NCI-H146 treated with DMSO at 0.1 percent for 48 hours (cell line): ENCODE data around the gene GUF1.
A peak's percentile ranks its signal among the peaks of the same experiment; 100 is the strongest.
"Not testable (repeated sequence)": the region's sequence is repeated elsewhere in the genome, so short reads cannot be mapped to it uniquely, and the experiment has no call there.

ENCODE experiments used
- DNase-seq: peaks from one replicate; lab custom pipeline; 2025; ENCODE audit not compliant: unreplicated experiment; lab: John Stamatoyannopoulos, UW

The GUF1 gene

DNA sequence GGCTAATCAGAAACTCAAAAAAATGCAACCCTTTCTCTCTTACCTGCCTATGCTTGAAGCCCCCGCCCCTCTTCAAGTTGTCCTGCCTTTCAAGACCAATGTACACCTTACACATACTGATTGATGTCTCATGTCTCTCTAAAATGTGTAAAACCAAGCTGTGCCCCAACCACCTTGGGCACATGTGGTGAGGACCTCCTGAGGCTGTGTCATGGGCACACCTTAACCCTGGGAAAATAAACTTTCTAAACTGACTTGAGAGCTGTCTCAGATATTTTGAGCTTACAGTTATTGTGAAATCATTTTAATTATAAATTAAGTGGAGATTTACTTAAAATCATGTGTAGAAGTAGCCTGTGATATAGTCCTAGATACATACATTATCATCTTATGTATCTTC is 22.2 kb downstream of the GUF1 start:
- DNase-seq = no peak

GRCh38 chr4:44701037-44701436 is 22.8 kb downstream of the GUF1 start:
- DNase-seq = no peak

- no peak for DNase-seq
Measured at GRCh38 chr4:44704673-44705072, 26.5 kb downstream of the GUF1 start.

GRCh38 chr4:44713125-44713524 is 34.9 kb downstream of the GUF1 start:
- no peak for DNase-seq

DNA sequence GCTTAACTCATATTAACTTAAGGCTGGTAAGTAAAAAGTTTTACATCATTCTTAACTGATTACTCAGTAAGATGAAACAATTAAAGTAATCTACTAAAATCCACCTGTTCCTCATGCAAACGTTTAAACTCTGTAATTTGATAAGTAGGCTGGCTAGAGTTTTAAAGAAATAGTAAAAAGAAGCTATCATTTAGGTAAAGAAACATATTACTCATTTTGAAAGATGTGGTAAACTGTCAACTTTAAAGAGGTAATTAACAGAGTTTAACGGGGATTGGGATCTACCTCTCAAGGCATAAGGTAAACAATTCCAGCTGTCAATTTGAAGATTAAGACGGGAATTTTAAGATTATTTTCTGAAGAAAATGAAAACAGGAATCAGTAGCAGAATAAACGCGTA is 38.4 kb downstream of the GUF1 start:
- DNase-seq = no peak

DNA sequence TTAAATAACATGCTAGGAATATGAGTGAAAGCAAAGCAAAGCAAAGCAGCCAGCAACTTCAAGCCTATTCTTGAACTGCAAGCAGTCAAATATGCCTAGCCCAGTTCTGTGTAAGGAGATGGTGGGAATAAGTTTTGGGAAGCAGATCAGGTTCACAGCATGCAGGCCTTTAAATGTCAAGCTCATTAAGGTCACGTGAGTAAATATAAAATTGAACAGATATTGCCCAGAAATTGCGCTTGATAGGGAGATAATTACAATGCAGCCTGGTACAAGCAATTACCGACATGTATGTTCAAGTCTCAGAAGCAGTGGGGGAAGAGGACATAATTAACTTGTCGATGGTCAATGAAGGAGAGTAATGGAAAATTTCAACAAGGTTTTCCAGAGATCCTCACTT is 42.2 kb downstream of the GUF1 start:
- DNase-seq = peak; percentile 91

GRCh38 chr4:44722001-44722400 is 43.8 kb downstream of the GUF1 start:
- no peak for DNase-seq

DNA sequence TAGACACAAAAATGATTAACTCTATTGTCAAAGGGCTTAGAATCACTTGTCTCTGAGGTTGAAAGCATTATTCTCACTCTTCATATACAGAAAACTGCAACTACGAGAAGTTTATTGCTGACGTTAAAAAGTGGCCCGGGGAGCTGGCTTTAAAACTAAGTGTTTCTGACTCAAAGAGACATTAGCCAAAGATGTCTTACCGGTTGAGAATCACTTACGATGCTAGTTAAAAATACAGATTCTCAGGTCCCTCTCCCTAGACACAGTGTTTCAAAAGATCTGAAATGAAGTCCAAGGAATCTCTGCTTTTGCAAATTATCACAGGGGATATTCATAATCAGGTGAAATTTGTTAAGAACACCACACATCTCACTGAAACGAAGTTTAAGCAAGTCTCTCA is 46.9 kb downstream of the GUF1 start:
- no peak for DNase-seq

DNA sequence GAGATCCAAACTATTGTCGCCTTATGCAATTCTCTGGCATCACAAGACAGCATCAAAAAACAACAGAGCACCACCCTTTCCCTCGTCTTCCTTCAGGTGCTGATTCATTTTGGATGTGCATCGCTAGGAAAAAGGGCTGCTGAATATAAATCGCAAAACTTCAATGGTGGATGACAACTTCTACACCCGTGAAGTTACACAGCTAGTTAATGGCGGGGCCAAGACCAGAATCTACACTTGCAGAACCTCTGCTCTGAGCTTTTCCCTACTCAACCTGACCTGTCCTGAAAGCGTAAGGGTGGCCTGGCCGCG is 47.5 kb downstream of the GUF1 start:
- DNase-seq = no peak

DNA sequence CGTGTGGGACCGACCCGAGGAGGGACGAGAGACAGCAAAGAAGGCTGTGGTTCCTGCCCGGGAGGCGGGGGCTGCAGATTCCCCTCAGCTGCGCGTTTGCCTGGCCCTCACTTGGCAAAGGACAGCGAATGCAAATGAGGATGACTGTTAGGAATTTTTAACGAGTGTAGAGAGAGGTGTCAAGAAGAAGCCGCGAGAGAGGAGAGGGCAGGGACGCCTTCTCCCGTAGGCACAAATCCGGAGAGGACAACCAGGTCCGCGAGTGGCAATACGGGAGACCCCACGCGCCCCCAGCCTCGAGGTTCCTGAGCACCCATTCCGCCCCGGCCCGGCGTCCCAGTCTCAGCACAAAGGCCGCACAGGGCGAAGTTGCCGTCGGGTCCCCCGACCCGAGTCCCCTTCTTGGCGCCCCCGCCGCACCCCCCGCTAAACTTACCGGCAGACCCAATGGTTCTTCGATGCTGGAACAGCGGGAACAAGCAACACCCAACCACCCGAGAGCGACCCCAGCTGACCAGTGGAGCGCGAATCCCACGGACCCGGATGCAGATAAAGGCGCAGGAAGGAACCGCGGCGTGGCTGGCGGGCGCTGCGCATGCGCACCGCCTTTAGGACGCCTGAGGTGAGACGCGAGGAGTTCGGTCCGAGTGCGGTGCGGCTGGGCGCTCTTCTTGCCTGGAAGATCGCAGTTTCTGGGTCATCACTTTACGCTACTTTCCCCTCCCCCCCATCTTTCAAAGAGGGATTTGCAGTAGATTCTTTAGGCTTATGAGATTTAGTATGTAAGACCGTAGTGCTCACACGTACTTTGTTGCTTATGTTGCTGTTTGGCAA is 48.0 kb downstream of the GUF1 start, which contains the start of gene GNPDA2:
TSS of gene GNPDA2 (minus strand) at position 519 of the 834 bp plus-strand sequence. CDS start 4,349 bp downstream, outside the sequence.
- peak; percentile 75 for DNase-seq

- no peak for DNase-seq
Measured at GRCh38 chr4:44727471-44727870, 49.3 kb downstream of the GUF1 start.

- not testable (repeated sequence) for DNase-seq
Measured at GRCh38 chr4:44728694-44729093, 50.5 kb downstream of the GUF1 start.

DNA sequence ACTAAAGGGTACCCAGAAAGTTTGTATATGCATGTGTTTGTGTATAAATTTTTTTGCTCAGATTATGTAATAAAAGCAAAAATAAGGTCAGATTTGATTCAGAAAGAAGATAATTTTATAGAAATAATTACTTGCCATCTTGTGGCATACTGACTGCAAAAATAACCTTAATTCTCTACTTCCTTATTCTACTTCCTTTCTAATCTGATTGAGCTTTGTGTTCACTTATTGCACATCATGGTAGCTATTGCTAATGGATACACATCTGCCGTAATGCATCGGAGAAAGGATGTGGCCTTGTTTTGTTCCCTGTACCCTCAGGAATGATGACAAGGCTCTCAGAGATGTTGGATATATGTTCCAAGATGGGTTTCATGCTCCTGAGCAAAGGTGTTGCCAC is 58.7 kb downstream of the GUF1 start:
- DNase-seq = no peak

- no peak for DNase-seq
Measured at GRCh38 chr4:44738615-44739014, 60.4 kb downstream of the GUF1 start.

DNA sequence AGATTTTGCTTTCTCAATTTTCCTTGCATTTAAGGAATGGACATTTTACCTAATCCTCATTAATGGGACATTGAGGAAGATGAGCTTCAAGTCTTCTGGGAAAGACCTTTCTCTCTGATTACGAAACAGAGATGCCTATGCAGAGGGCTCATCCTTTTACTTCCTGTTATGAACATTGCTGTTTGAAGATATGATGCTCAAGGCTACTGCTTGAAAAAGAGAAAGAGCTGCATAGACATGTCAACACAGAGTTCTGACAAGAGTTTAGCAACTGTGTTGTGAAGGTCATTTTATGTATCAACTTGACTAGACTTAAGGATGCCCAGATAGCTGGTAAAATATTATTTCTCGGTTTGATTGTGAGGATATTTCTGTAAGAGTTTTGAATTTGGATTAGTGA is 62.0 kb downstream of the GUF1 start:
- DNase-seq = no peak
